IMR-90 (cell line): ENCODE measurements around the gene ADAMTS12. TPM values are rescaled to one million over a fixed set of nuclear protein-coding genes. Genes with fewer than 3 reads are reported as not detected.

ENCODE experiments used
- ATAC-seq: fragments of 200-7000 bp; cut with Tn5 transposase; 2 replicates; pipeline ENCODE4 v1.9.1; 2020; ENCODE audit warnings: low read depth, mild to moderate bottlenecking, moderate library complexity
- BruUV-seq: library from RNA; stranded (reverse); fragments of 400-500 nt; replicated peaks from 2 replicates; lab custom pipeline; 2021; lab: Mats Ljungman, UMichigan
- CTCF ChIA-PET: fragments of 300-600 bp; formaldehyde crosslinking; extraction: SDS; loops from one replicate; lab custom pipeline; 2021; ENCODE audit warnings: antibody characterized with exemption; lab: Yijun Ruan, JAX
- POLR2A ChIA-PET: fragments of 300-600 bp; sonication (Branson Sonifier 250); formaldehyde crosslinking; loops from one replicate; lab custom pipeline; 2022; ENCODE audit warnings: antibody characterized with exemption; ENCODE audit not compliant: unreplicated experiment; lab: Charles Lee
- DNase-seq: peaks from one replicate; pipeline ENCODE4 v3.0.0; 2013
- H2AFZ ChIP-seq: replicated peaks from 2 replicates; pipeline ENCODE3; 2013; ENCODE audit warnings: low read length, mild to moderate bottlenecking; ENCODE audit not compliant: poor library complexity
- H2AK5ac ChIP-seq: 2 replicates; pipeline ENCODE4 v1.6.1; 2013; ENCODE audit warnings: low read depth, low read length, inconsistent platforms
- H2AK9ac ChIP-seq: replicated peaks from 2 replicates; pipeline ENCODE3; 2013; ENCODE audit warnings: mild to moderate bottlenecking, low read depth, low read length, moderate library complexity; ENCODE audit not compliant: poor library complexity
- H2BK120ac ChIP-seq: 2 replicates; pipeline ENCODE4 v1.6.1; 2013; ENCODE audit warnings: low read depth, low read length, inconsistent platforms
- H2BK15ac ChIP-seq: 3 replicates; pipeline ENCODE4 v1.6.1; 2013; ENCODE audit warnings: low read depth, low read length, inconsistent platforms
- H2BK20ac ChIP-seq: 2 replicates; pipeline ENCODE4 v1.6.1; 2013; ENCODE audit warnings: low read depth, mild to moderate bottlenecking, inconsistent platforms, low read length, moderate library complexity
- H2BK5ac ChIP-seq: 2 replicates; pipeline ENCODE4 v1.6.1; 2013; ENCODE audit warnings: mild to moderate bottlenecking, low read depth, low read length, inconsistent platforms; ENCODE audit not compliant: poor library complexity, severe bottlenecking
- H3K14ac ChIP-seq: replicated peaks from 2 replicates; pipeline ENCODE4 v1.6.1; 2013; ENCODE audit warnings: low read depth, low read length, inconsistent platforms
- H3K18ac ChIP-seq: 2 replicates; pipeline ENCODE4 v1.6.1; 2013; ENCODE audit warnings: low read depth, low read length, control low read depth
- H3K23ac ChIP-seq: 2 replicates; pipeline ENCODE4 v1.6.1; 2013; ENCODE audit warnings: low read depth, low read length, inconsistent platforms
- H3K27ac ChIP-seq: 2 replicates; pipeline ENCODE4 v1.5.1; 2013; ENCODE audit warnings: mild to moderate bottlenecking, control low read depth, low read length; ENCODE audit not compliant: insufficient read depth
- H3K27me3 ChIP-seq: 2 replicates; pipeline ENCODE4 v1.6.1; 2013; ENCODE audit warnings: low read length; ENCODE audit not compliant: control insufficient read depth, insufficient read depth
- H3K36me3 ChIP-seq: 2 replicates; pipeline ENCODE4 v1.6.1; 2013; ENCODE audit warnings: low read length, mixed read lengths; ENCODE audit not compliant: control insufficient read depth, insufficient read depth
- H3K4ac ChIP-seq: 2 replicates; pipeline ENCODE4 v1.6.1; 2013; ENCODE audit warnings: low read depth, low read length, inconsistent platforms
- H3K4me1 ChIP-seq: 2 replicates; pipeline ENCODE4 v1.6.1; 2013; ENCODE audit warnings: low read length, mixed read lengths; ENCODE audit not compliant: control insufficient read depth, insufficient read depth
- H3K4me2 ChIP-seq: 2 replicates; pipeline ENCODE4 v1.6.1; 2013; ENCODE audit warnings: low read depth, mild to moderate bottlenecking, control low read depth, low read length, moderate library complexity
- H3K4me3 ChIP-seq: 2 replicates; pipeline ENCODE4 v1.5.1; 2013; ENCODE audit warnings: low read depth, mild to moderate bottlenecking, control low read depth, low read length, moderate library complexity; ENCODE audit not compliant: insufficient read depth
- H3K56ac ChIP-seq: 2 replicates; pipeline ENCODE4 v1.6.1; 2013; ENCODE audit warnings: low read length, inconsistent platforms; ENCODE audit not compliant: insufficient read depth; ENCODE audit errors: extremely low read depth
- H3K79me1 ChIP-seq, 2 experiments: 2 replicates each; pipeline ENCODE4 v1.6.1; 2013; ENCODE audit warnings: low read length in 2 of 2, inconsistent platforms in 1 of 2, low read depth in 1 of 2
- H3K9ac ChIP-seq: 2 replicates; pipeline ENCODE4 v1.6.1; 2013; ENCODE audit warnings: low read depth, low read length, control low read depth
- H3K9me1 ChIP-seq: 2 replicates; pipeline ENCODE4 v1.6.1; 2013; ENCODE audit warnings: low read length, inconsistent platforms; ENCODE audit not compliant: insufficient read depth
- H3K9me3 ChIP-seq: 2 replicates; pipeline ENCODE4 v1.6.1; 2013; ENCODE audit warnings: low read length; ENCODE audit not compliant: control insufficient read depth, insufficient read depth
- H4K20me1 ChIP-seq: 2 replicates; pipeline ENCODE4 v1.6.1; 2013; ENCODE audit warnings: low read length, inconsistent platforms; ENCODE audit not compliant: insufficient read depth
- H4K5ac ChIP-seq: 2 replicates; pipeline ENCODE4 v1.6.1; 2013; ENCODE audit warnings: mild to moderate bottlenecking, low read depth, low read length, control low read depth
- H4K8ac ChIP-seq, 2 experiments: 2 replicates each; pipeline ENCODE4 v1.6.1; 2013; ENCODE audit warnings: low read depth in 2 of 2, low read length in 2 of 2, control low read depth in 1 of 2, inconsistent platforms in 1 of 2
- H4K91ac ChIP-seq: 2 replicates; pipeline ENCODE4 v1.6.1; 2013; ENCODE audit warnings: low read depth, low read length, inconsistent platforms; ENCODE audit not compliant: insufficient read depth
- BHLHE40 ChIP-seq: fragments of 150-350 bp; IDR thresholded peaks from 2 replicates; pipeline ENCODE4 v1.6.1; 2016; ENCODE audit warnings: mild to moderate bottlenecking, low read depth, low read length
- CEBPB ChIP-seq: IDR thresholded peaks from 2 replicates; pipeline ENCODE4 v1.6.1; 2012; ENCODE audit warnings: low read depth, low read length, improper control_type of control experiment
- ELK1 ChIP-seq: fragments of 150-350 bp; IDR thresholded peaks from 2 replicates; pipeline ENCODE4 v1.6.1; 2016; ENCODE audit warnings: low read depth, mild to moderate bottlenecking, low read length, moderate library complexity, borderline replicate concordance
- FOS ChIP-seq: fragments of 150-350 bp; IDR thresholded peaks from 2 replicates; pipeline ENCODE4 v1.6.1; 2016; ENCODE audit warnings: low read depth, low read length
- MAFK ChIP-seq: IDR thresholded peaks from 2 replicates; pipeline ENCODE4 v1.6.1; 2012; ENCODE audit warnings: low read depth, low read length, improper control_type of control experiment
- MAZ ChIP-seq: IDR thresholded peaks from 2 replicates; pipeline ENCODE4 v1.6.1; 2012; ENCODE audit warnings: low read depth, mild to moderate bottlenecking, low read length, improper control_type of control experiment, moderate library complexity, borderline replicate concordance
- MXI1 ChIP-seq: IDR thresholded peaks from 2 replicates; pipeline ENCODE4 v1.6.1; 2012; ENCODE audit warnings: low read depth, mild to moderate bottlenecking, low read length, moderate library complexity, borderline replicate concordance
- NFE2L2 ChIP-seq: fragments of 150-350 bp; IDR thresholded peaks from 2 replicates; pipeline ENCODE4 v1.6.1; 2016; ENCODE audit warnings: low read depth, mild to moderate bottlenecking, low read length
- POLR2A ChIP-seq: IDR thresholded peaks from 2 replicates; pipeline ENCODE4 v1.6.1; 2012; ENCODE audit warnings: mild to moderate bottlenecking, low read depth, low read length
- RAD21 ChIP-seq: IDR thresholded peaks from 2 replicates; pipeline ENCODE4 v1.6.1; 2012; ENCODE audit warnings: low read length, improper control_type of control experiment
- RCOR1 ChIP-seq: IDR thresholded peaks from 2 replicates; pipeline ENCODE4 v1.6.1; 2012; ENCODE audit warnings: mild to moderate bottlenecking, low read length, improper control_type of control experiment; ENCODE audit not compliant: insufficient replicate concordance
- RFX5 ChIP-seq: IDR thresholded peaks from 2 replicates; pipeline ENCODE4 v1.8.0; 2012; ENCODE audit warnings: low read depth, mild to moderate bottlenecking, low read length, moderate library complexity
- SMC3 ChIP-seq: fragments of 150-350 bp; IDR thresholded peaks from 2 replicates; pipeline ENCODE4 v1.6.1; 2016; ENCODE audit warnings: low read depth, mild to moderate bottlenecking, antibody characterized with exemption, low read length, moderate library complexity
- WGBS, 2 experiments: methylation state at CpG; one replicate each; pipeline versions ENCODE4 v1.1.5 to v1.1.7; 2013; ENCODE audit warnings: missing lambda C conversion rate in 2 of 2; ENCODE audit not compliant: insufficient read length in 1 of 2; ENCODE audit errors: extremely low coverage in 2 of 2; 5-methylcytosine and 5-hydroxymethylcytosine counted together
- dilution Hi-C: fragments of 300-500 bp; cut with HindIII; formaldehyde crosslinking; loops from one replicate; pipeline ENCODE4 v1.14.3; 2018; ENCODE audit warnings: low sequenced_read_pairs; ENCODE audit not compliant: unreplicated experiment
- in situ Hi-C: fragments of 300-500 bp; cut with MboI; formaldehyde crosslinking; loops from 3 replicates; pipeline ENCODE4 v1.14.3; 2019; ENCODE audit warnings: low sequenced_read_pairs, inconsistent platforms, mixed read lengths
- intact Hi-C: fragments of 100-400 bp; cut with micrococcal nuclease; formaldehyde crosslinking; loops from 2 replicates; pipeline ENCODE4 v1.10.0; 2022
- polyA plus RNA-seq, 3 experiments: library from polyadenylated mRNA; depleted of rRNA; stranded (reverse); fragments of >200 nt; gene quantifications; 2 replicates each; pipeline ENCODE4 v1.2.3, GENCODE V29; 2012; ENCODE audit warnings: low replicate concordance in 1 of 3
- total RNA-seq: library from RNA; depleted of rRNA; stranded (reverse); fragments of >200 nt; gene quantifications from 2 replicates; pipeline ENCODE4 v1.2.3, GENCODE V29; 2012
- TF ChIP-seq, protein P1 (sequence below): fragments of 150-350 bp; IDR thresholded peaks from 2 replicates; pipeline ENCODE4 v1.6.1; 2017; ENCODE audit warnings: mild to moderate bottlenecking, antibody characterized with exemption, low read length, low read depth

The ADAMTS12 gene
- total and polyA plus RNA-seq, 2 of the 4 experiments (the other 2 are of a cell fraction), result 27.3 to 51.3 TPM

DNA sequence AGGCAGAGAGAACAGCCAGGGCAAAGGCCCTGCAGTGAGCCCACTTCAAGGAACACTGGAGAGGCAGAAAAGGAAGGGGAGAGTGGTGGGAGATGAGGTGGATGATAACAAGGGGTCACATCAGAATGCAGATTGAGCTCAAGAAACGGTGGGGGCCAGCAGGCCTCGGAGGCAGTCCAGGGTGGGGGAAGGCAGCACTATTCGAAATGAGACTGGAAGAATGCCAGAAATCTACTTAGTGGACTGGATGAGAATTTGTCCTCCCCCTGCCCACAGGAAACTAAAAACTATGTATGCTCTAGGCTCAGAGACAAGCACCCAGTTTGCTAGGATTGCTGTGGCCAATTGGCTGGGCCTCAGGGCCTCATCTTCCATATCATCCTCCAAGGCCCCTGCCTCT lies 148.7 kb downstream of the ADAMTS12 start:
- Histone ChIP-seq H3K9me1 (peaks cover 5% of the 10 kb centered on the region; the same call in 1 of the 2 replicates), H2BK20ac (no peak overlapping the region), H3K27me3 (no peaks in the 10 kb centered on the region), H2AFZ (no peak overlapping the region), H2AK9ac (peak overlapping the region; percentile 34), H3K23ac (no peak overlapping the region), H2BK120ac (no peak overlapping the region), H4K8ac (no peak overlapping the region), H3K56ac (no peak overlapping the region), H3K4me1 (peaks cover 3% of the 10 kb centered on the region), H4K5ac (no peak overlapping the region), H3K36me3 (no peaks in the 10 kb centered on the region), H3K9ac (no peak overlapping the region), H3K79me1 (peaks cover 0 to 25% of the 10 kb centered on the region in 2 experiments; a peak in 3 of 4 replicates), H3K4ac (no peak overlapping the region), H3K4me2 (no peak overlapping the region), H2BK5ac (no peak overlapping the region), H2BK15ac (no peak overlapping the region), H2AK5ac (no peak overlapping the region), H3K14ac (no peak overlapping the region), H3K9me3 (no peaks in the 10 kb centered on the region), H3K27ac (no peak overlapping the region), H4K91ac (no peak overlapping the region), H3K18ac (no peak overlapping the region), H4K20me1 (no peaks in the 10 kb centered on the region), H3K4me3 (no peak overlapping the region)
- BruUV-seq, result no TSS peak
- ChIA-PET CTCF (no interaction called here), POLR2A (no interaction called here)
- TF ChIP-seq MAZ, result no peak
- no peak for TF ChIP-seq MXI1
- no peak for TF ChIP-seq RFX5
- TF ChIP-seq FOS, result no peak
- TF ChIP-seq ELK1, result no peak
- no peak for TF ChIP-seq SMC3
- TF ChIP-seq CEBPB, result no peak
- no peak for TF ChIP-seq POLR2A
- TF ChIP-seq BHLHE40, result no peak
- no peak for TF ChIP-seq MAFK
- TF ChIP-seq RAD21, result no peak
- TF ChIP-seq NFE2L2, result no peak
- TF ChIP-seq RCOR1, result no peak
- TF ChIP-seq, protein P1, sequence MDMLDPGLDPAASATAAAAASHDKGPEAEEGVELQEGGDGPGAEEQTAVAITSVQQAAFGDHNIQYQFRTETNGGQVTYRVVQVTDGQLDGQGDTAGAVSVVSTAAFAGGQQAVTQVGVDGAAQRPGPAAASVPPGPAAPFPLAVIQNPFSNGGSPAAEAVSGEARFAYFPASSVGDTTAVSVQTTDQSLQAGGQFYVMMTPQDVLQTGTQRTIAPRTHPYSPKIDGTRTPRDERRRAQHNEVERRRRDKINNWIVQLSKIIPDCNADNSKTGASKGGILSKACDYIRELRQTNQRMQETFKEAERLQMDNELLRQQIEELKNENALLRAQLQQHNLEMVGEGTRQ, result no peak
- in situ Hi-C loops, result no loop called here
- ATAC-seq (no peak), DNase-seq (no peak)
- dilution Hi-C loops, result no loop called here
- no CpG with 5 or more reads among the region's 3 CpGs for WGBS, 2 experiments
- intact Hi-C loops, result no loop called here
